K562 (cell line): ENCODE measurements around the gene OR2AT4.
"Not testable (repeated sequence)": the region's sequence is repeated elsewhere in the genome, so short reads cannot be mapped to it uniquely, and the experiment has no call there.

ENCODE experiments used
- EHMT2 ChIP-seq: fragments of 450-650 bp; IDR thresholded peaks from 2 replicates; pipeline ENCODE4 v1.6.1; 2018; ENCODE audit warnings: antibody characterized with exemption
- EP300 ChIP-seq: IDR thresholded peaks from 2 replicates; pipeline ENCODE4 v1.6.1; 2012; ENCODE audit warnings: low read length, improper control_type of control experiment
- FIP1L1 ChIP-seq: fragments of 200-400 bp; formaldehyde crosslinking; IDR thresholded peaks from 2 replicates; pipeline ENCODE4 v1.6.1; 2018; ENCODE audit warnings: mild to moderate bottlenecking, low read depth, low read length; ENCODE audit not compliant: poor library complexity, severe bottlenecking
- ILK ChIP-seq: fragments of 450-650 bp; IDR thresholded peaks from 2 replicates; pipeline ENCODE4 v1.6.1; 2016; ENCODE audit warnings: missing genetic modification characterization, low read depth, mild to moderate bottlenecking, missing compliant biosample characterization, moderate library complexity, borderline replicate concordance
- RCOR1 ChIP-seq, 2 experiments: IDR thresholded peaks; 2 replicates each; pipeline ENCODE4 v1.6.1; 2012; ENCODE audit warnings: low read depth in 2 of 2, low read length in 2 of 2, borderline replicate concordance in 1 of 2, improper control_type of control experiment in 1 of 2
- ZNF316 ChIP-seq: fragments of 450-650 bp; IDR thresholded peaks from 2 replicates; pipeline ENCODE4 v1.6.1; 2016
- TF ChIP-seq, protein P1 (sequence below): fragments of 250-450 bp; sonication (Bioruptor Pico); IDR thresholded peaks from 2 replicates; pipeline ENCODE4 v1.5.0; 2020; ENCODE audit warnings: mild to moderate bottlenecking, borderline replicate concordance
- TF ChIP-seq, protein P2 (sequence below), 3 experiments: IDR thresholded peaks in 2 of 3; conservative IDR thresholded peaks in 1 of 3; 2 replicates each; pipeline ENCODE4 v1.5.1; 2011 to 2012; ENCODE audit warnings: low read length in 3 of 3, mild to moderate bottlenecking in 3 of 3, control low read depth in 2 of 3, improper control_type of control experiment in 1 of 3, inconsistent platforms in 1 of 3, low read depth in 1 of 3, mixed read lengths in 1 of 3, moderate library complexity in 1 of 3; ENCODE audit not compliant: insufficient read depth in 2 of 3

DNA sequence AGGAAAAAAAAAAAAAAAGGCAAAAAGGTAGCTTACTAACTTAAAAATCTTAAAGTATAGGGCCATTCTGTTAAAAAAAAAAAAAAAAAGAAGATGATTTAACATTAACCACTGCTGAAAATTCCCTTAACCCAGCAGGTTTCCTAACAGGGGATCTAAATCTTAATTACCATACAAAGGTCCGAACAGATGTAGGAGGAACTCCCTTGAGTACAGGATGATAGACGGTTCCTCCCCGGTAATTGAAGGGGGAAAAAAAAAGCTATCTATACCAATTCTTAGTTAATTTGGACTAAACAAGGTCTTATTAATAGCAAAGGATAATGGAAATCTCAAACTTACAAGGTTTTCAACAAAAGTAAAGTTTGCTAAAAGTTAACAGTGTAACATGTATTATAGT is 54.9 kb downstream of the OR2AT4 start:
- not testable (repeated sequence) for TF ChIP-seq ILK (tag); EP300; EHMT2; ZNF316; FIP1L1; RCOR1 (IDR thresholded peaks at IDR 0.05; ENCODE audit: borderline replicate concordance in 1 of 2, low read depth in 2 of 2, low read length in 2 of 2)
- TF ChIP-seq, protein P1, sequence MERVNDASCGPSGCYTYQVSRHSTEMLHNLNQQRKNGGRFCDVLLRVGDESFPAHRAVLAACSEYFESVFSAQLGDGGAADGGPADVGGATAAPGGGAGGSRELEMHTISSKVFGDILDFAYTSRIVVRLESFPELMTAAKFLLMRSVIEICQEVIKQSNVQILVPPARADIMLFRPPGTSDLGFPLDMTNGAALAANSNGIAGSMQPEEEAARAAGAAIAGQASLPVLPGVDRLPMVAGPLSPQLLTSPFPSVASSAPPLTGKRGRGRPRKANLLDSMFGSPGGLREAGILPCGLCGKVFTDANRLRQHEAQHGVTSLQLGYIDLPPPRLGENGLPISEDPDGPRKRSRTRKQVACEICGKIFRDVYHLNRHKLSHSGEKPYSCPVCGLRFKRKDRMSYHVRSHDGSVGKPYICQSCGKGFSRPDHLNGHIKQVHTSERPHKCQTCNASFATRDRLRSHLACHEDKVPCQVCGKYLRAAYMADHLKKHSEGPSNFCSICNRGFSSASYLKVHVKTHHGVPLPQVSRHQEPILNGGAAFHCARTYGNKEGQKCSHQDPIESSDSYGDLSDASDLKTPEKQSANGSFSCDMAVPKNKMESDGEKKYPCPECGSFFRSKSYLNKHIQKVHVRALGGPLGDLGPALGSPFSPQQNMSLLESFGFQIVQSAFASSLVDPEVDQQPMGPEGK (CRISPR knock-in tag), result not testable (repeated sequence)
- TF ChIP-seq, protein P2, sequence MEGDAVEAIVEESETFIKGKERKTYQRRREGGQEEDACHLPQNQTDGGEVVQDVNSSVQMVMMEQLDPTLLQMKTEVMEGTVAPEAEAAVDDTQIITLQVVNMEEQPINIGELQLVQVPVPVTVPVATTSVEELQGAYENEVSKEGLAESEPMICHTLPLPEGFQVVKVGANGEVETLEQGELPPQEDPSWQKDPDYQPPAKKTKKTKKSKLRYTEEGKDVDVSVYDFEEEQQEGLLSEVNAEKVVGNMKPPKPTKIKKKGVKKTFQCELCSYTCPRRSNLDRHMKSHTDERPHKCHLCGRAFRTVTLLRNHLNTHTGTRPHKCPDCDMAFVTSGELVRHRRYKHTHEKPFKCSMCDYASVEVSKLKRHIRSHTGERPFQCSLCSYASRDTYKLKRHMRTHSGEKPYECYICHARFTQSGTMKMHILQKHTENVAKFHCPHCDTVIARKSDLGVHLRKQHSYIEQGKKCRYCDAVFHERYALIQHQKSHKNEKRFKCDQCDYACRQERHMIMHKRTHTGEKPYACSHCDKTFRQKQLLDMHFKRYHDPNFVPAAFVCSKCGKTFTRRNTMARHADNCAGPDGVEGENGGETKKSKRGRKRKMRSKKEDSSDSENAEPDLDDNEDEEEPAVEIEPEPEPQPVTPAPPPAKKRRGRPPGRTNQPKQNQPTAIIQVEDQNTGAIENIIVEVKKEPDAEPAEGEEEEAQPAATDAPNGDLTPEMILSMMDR (IDR thresholded peaks at IDR 0.05 in 2 of 3, conservative IDR thresholded peaks at IDR 0.05 in 1 of 3; ENCODE audit: insufficient read depth in 2 of 3, low read depth in 1 of 3, low read length in 3 of 3), result not testable (repeated sequence)
